ENCODE measurements around the gene ZNF846. TPM values are rescaled to one million over a fixed set of nuclear protein-coding genes. Genes with fewer than 3 reads are reported as not detected.

The ZNF846 gene
- total and polyA plus RNA-seq, 9 of the 15 experiments (the other 6 are each of a cell fraction or from before 2014, with no cell fraction given), result 4.1 to 8.7 (median 7.8) TPM

GRCh38 chr19:9808855-9809824 lies 40.6 kb upstream of the ZNF846 start:
- Histone ChIP-seq H3K9ac (ENCODE audit: insufficient read depth in 1 of 2, low read depth in 2 of 2, low read length in 2 of 2) (0 out of 4 replicates have a peak overlapping the region, but pooled peaks of 1 of the 2 experiments have one; percentile 13), H3K79me2 (ENCODE audit: control insufficient read depth, insufficient read depth, low read length) (no peaks in the 10 kb centered on the region), H3K27me3 (ENCODE audit: control insufficient read depth in 2 of 2, insufficient read depth in 2 of 2, low read length in 2 of 2) (no peaks in the 10 kb centered on the region), H3K9me1 (ENCODE audit: control insufficient read depth, insufficient read depth, low read length) (no peaks in the 10 kb centered on the region), H3K36me3 (ENCODE audit: control insufficient read depth, insufficient read depth, low read length) (peaks cover 45% of the 10 kb centered on the region; the same call in 2 of the 3 replicates), H3K9me3 (replicated peaks; ENCODE audit: control insufficient read depth, insufficient read depth, low read depth, low read length) (no peaks in the 10 kb centered on the region), H2AFZ (ENCODE audit: low read depth, low read length) (no peak overlapping the region), H3K4me1 (replicated peaks in 1 of 2; ENCODE audit: control insufficient read depth in 2 of 2, insufficient read depth in 2 of 2, low read length in 2 of 2) (peaks cover 0 to 5% of the 10 kb centered on the region in 2 experiments; a peak in 1 of 5 replicates), H3K4me2 (ENCODE audit: insufficient read depth, low read length) (no peak overlapping the region), H3K4me3 (no peak overlapping the region), H4K20me1 (replicated peaks; ENCODE audit: control insufficient read depth, insufficient read depth, low read length) (no peaks in the 10 kb centered on the region), H3K27ac (ENCODE audit: extremely low read depth, low read depth, low read length) (no peak overlapping the region)
- ATAC-seq, result no peak; the same call in none of the 3 replicates
- intact Hi-C loops (cut with micrococcal nuclease), result no loop called here
- ChIA-PET POLR2A (interaction anchor here (0.6 to 2.6 kb wide), 4 partner anchors 10 to 268 kb away, joined by 3 to 8 read pairs (median 4); partner anchors contain the start of gene FBXL12), CTCF (ENCODE audit: low intra/inter-chr PET ratio) (no interaction called here)
- WGBS (ENCODE audit: insufficient coverage, low coverage, missing lambda C conversion rate), result 87% methylated on average over 11 of the region's 11 CpGs
- TF ChIP-seq TRIM25 (IDR thresholded peaks at IDR 0.05; ENCODE audit: borderline replicate concordance) (no peak), ERF (CRISPR knock-in tag; IDR thresholded peaks at IDR 0.05) (no peak), POLR2A (conservative IDR thresholded peaks at IDR 0.05) (peak; percentile 53; the same call in 1 of the 2 replicates), USF2 (CRISPR knock-in tag; IDR thresholded peaks at IDR 0.05) (0 out of 2 replicates have a peak, but pooled peaks have one; percentile 8)
- BruUV-seq (replicated peaks), result no TSS peak
- in situ Hi-C loops (cut with MboI), result no loop called here
- no peak for FAIRE-seq
- no peak for DNase-seq (ENCODE audit: extremely low read depth in 1 of 4, low spot score in 3 of 4)

Data from K562 (cell line).